Measurements from ENCODE around the gene PLEKHA6.

The PLEKHA6 gene

GRCh38 chr1:204257446-204257845 is 102.3 kb downstream of the PLEKHA6 start:
- no peak overlapping the region for H3K4me3 ChIP-seq (ENCODE audit: low read depth, low read length)
- TF ChIP-seq, protein P1, sequence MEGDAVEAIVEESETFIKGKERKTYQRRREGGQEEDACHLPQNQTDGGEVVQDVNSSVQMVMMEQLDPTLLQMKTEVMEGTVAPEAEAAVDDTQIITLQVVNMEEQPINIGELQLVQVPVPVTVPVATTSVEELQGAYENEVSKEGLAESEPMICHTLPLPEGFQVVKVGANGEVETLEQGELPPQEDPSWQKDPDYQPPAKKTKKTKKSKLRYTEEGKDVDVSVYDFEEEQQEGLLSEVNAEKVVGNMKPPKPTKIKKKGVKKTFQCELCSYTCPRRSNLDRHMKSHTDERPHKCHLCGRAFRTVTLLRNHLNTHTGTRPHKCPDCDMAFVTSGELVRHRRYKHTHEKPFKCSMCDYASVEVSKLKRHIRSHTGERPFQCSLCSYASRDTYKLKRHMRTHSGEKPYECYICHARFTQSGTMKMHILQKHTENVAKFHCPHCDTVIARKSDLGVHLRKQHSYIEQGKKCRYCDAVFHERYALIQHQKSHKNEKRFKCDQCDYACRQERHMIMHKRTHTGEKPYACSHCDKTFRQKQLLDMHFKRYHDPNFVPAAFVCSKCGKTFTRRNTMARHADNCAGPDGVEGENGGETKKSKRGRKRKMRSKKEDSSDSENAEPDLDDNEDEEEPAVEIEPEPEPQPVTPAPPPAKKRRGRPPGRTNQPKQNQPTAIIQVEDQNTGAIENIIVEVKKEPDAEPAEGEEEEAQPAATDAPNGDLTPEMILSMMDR (IDR thresholded peaks at IDR 0.05; ENCODE audit: control insufficient read depth, extremely low read depth, insufficient read depth) = no peak

GRCh38 chr1:204256531-204256930 is 103.2 kb downstream of the PLEKHA6 start:
- H3K4me3 ChIP-seq (ENCODE audit: low read depth, low read length) = no peak overlapping the region
- no peak for DNase-seq (ENCODE audit: low read depth)
- TF ChIP-seq, protein P1 (IDR thresholded peaks at IDR 0.05; ENCODE audit: control insufficient read depth, extremely low read depth, insufficient read depth) = no peak

More at GRCh38 chr1:204257446-204257845, 102.3 kb downstream of the PLEKHA6 start:
- DNase-seq (ENCODE audit: low read depth) = no peak

DNA sequence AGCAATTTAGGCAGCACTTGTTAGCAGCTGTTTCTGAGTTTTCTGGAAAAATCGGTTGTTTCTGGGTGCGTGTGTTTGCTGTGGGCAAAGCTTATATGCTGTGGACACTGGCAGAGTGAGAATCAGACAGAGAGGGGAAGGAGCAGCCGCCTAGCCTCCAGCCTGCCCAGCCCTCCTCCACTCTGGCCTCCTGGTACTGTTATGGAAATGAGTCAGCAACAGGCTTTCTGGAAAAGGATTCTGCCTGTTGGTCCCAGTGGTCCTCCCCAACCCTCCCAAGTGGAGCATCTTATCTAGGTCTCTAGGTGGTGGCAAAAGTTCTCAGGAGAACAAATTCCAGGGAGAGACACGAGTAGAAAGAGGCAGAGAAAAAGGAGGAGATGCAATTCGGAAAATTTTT is 103.8 kb downstream of the PLEKHA6 start:
- TF ChIP-seq, protein P1 (IDR thresholded peaks at IDR 0.05; ENCODE audit: control insufficient read depth, extremely low read depth, insufficient read depth) = no peak
- no peak overlapping the region for H3K4me3 ChIP-seq (ENCODE audit: low read depth, low read length)
- DNase-seq (ENCODE audit: low read depth) = no peak

- no peak for DNase-seq (ENCODE audit: low read depth)
- TF ChIP-seq, protein P1 (IDR thresholded peaks at IDR 0.05; ENCODE audit: control insufficient read depth, extremely low read depth, insufficient read depth) = no peak
- no peak overlapping the region for H3K4me3 ChIP-seq (ENCODE audit: low read depth, low read length)
These were observed 104.5 kb downstream of the PLEKHA6 start for GRCh38 chr1:204255225-204255624.

DNA sequence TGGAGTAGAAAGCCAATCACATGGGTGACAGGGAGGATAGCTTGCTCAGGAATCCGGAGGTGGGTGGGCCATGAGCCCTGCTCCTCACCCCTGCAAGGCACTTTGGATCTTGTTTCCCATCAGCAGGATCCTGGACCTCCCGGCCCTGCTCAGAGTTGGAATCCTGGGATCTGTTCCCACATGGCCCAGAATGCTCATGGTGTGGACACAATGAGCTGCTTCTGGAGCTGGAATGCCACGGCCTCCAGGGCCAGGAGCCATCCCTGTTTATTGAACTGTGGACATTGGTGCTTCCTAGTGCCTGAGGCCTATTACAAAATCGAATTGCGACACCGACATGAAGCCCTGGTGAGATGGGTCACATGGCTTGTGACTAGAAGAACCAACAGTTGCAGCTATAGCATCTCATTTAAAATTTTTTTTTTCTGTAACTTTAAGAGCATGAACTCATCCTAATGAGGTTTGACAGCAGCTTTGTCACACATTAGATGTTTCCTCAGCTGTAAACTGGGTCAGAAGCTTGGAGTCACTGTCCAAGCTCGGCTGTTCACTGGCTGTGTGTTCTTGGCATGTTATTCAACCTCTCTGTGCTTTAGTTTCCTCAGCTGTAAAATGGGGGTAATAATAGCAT is 105.6 kb downstream of the PLEKHA6 start:
- no peak for DNase-seq (ENCODE audit: low read depth)
- TF ChIP-seq, protein P1 (IDR thresholded peaks at IDR 0.05; ENCODE audit: control insufficient read depth, extremely low read depth, insufficient read depth) = no peak
- no peak overlapping the region for H3K4me3 ChIP-seq (ENCODE audit: low read depth, low read length)

DNA sequence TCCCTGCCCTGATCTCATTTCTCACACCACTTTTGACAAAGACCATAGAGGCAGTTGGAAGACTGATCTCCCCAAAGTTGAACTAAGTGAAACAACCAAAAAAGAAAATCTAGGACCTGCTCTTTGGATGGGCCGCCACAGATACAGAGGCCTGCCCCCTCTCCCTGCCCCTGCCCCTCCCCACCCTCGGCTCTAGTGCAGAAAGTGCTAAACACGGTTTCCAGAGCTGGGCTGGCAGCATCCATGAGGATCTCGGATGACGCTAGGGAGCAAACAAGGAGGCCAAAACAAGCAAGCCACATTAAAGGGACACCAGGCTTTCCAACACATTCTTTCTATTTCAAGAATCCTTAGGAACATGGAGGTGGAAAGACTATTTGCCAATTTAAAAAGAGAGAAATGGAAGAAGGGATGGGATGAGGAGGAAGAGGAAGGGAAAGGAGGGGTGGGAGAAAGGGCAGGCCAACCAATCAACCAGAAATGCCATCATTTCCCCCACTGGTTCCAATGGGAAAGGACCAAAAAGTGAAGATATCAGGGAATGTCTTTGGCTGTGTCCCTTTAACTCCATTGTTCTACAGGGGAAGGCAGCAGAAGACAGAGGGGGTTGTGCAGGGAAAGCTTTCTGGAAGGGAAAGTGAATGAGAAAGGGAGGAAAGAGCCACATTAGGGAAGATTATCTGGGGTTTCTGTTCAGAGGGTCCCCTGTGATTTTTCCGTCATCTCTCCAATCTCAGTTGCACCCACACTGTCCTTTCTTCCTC is 107.6 kb downstream of the PLEKHA6 start:
- TF ChIP-seq, protein P1 (IDR thresholded peaks at IDR 0.05; ENCODE audit: control insufficient read depth, extremely low read depth, insufficient read depth) = no peak
- no peak for DNase-seq (ENCODE audit: low read depth)
- no peak overlapping the region for H3K4me3 ChIP-seq (ENCODE audit: low read depth, low read length)

Measured in LNCaP clone FGC (cell line).